HCT116 (cell line): ENCODE data around the gene XYLT1. TPM values are rescaled to one million over a fixed set of nuclear protein-coding genes. Genes with fewer than 3 reads are reported as not detected.

Source experiments
- ATAC-seq: fragments of 200-7000 bp; cut with Tn5 transposase; 2 replicates; pipeline ENCODE4 v1.9.1; 2020; ENCODE audit warnings: mild to moderate bottlenecking, moderate library complexity
- BruUV-seq: library from RNA; stranded (reverse); fragments of 400-500 nt; replicated peaks from 2 replicates; lab custom pipeline; 2021; lab: Mats Ljungman, UMichigan
- CTCF ChIA-PET: fragments of 300-600 bp; sonication (Branson Sonifier 250); formaldehyde crosslinking; loops from one replicate; lab custom pipeline; 2021; ENCODE audit warnings: antibody characterized with exemption; lab: Charles Lee
- POLR2A ChIA-PET: fragments of 300-600, 350-600 bp; sonication (Branson Sonifier 250); formaldehyde crosslinking; loops from one replicate; lab custom pipeline; 2021; ENCODE audit warnings: antibody characterized with exemption; lab: Charles Lee
- RAD21 ChIA-PET, 2 experiments: fragments of 300-600 bp; sonication (Branson Sonifier 250); formaldehyde crosslinking; loops; one replicate each; lab custom pipeline; 2023; ENCODE audit warnings: low total read pairs in 2 of 2; ENCODE audit not compliant: uncharacterized antibody in 2 of 2, unreplicated experiment in 2 of 2, low non-redundant PET in 1 of 2; lab: Charles Lee
- DNase-seq: peaks from one replicate; pipeline ENCODE4 v3.0.0-alpha.2; 2010; ENCODE audit warnings: low read depth, low spot score
- H2AFZ ChIP-seq: fragments of 200-600 bp; shearing (Covaris generic), sonication (generic); 2 replicates; pipeline ENCODE4 v1.6.1; 2017; ENCODE audit warnings: low read depth, mixed run types, mixed read lengths, antibody characterized with exemption, low read length; ENCODE audit not compliant: poor library complexity, severe bottlenecking
- H3K27ac ChIP-seq: 2 replicates; pipeline ENCODE4 v1.5.1; 2012; ENCODE audit warnings: low read depth, low read length
- H3K27me3 ChIP-seq: fragments of 200-600 bp; sonication (generic); 2 replicates; pipeline ENCODE4 v1.6.1; 2016; ENCODE audit warnings: mixed run types, low read length, mixed read lengths; ENCODE audit not compliant: insufficient read depth
- H3K36me3 ChIP-seq, 2 experiments: fragments of 200-500 bp in 1 of 2; fragments of 200-600 bp in 1 of 2; sonication (Bioruptor generic) in 1 of 2; sonication (generic) in 1 of 2; 2 replicates each; pipeline versions ENCODE4 v1.5.1 to v1.6.1; 2014 to 2016; ENCODE audit warnings: low read length in 2 of 2, inconsistent platforms in 1 of 2, mixed read lengths in 1 of 2, mixed run types in 1 of 2; ENCODE audit not compliant: insufficient read depth in 2 of 2, control insufficient read depth in 1 of 2
- H3K4me1 ChIP-seq, 2 experiments: fragments of 200-600 bp in 1 of 2; sonication (generic) in 1 of 2; 2 replicates each; pipeline versions ENCODE4 v1.5.1 to v1.6.1; 2012 to 2017; ENCODE audit warnings: low read length in 2 of 2, inconsistent platforms in 1 of 2, mild to moderate bottlenecking in 1 of 2, mixed read lengths in 1 of 2, mixed run types in 1 of 2, moderate library complexity in 1 of 2; ENCODE audit not compliant: insufficient read depth in 2 of 2, control insufficient read depth in 1 of 2
- H3K4me2 ChIP-seq: fragments of 200-600 bp; sonication (generic); 2 replicates; pipeline ENCODE4 v1.6.1; 2017; ENCODE audit warnings: mixed run types, low read length, mixed read lengths
- H3K4me3 ChIP-seq, 2 experiments: fragments of 200-600 bp in 1 of 2; sonication (generic) in 1 of 2; replicated peaks in 1 of 2; 2 replicates each; pipeline ENCODE4 v1.5.1; 2011 to 2016; ENCODE audit warnings: low read length in 2 of 2, control low read depth in 1 of 2, low read depth in 1 of 2, mild to moderate bottlenecking in 1 of 2, mixed read lengths in 1 of 2, mixed run types in 1 of 2
- H3K79me2 ChIP-seq: fragments of 200-600 bp; sonication (generic); 2 replicates; pipeline ENCODE4 v1.6.1; 2017; ENCODE audit warnings: mild to moderate bottlenecking, mixed run types, low read length, moderate library complexity, mixed read lengths; ENCODE audit not compliant: insufficient read depth
- H3K9ac ChIP-seq: fragments of 200-600 bp; sonication (generic); 2 replicates; pipeline ENCODE4 v1.6.1; 2016; ENCODE audit warnings: low read length, mixed read lengths
- H3K9me2 ChIP-seq: fragments of 200-600 bp; sonication (generic), shearing (Covaris generic); 2 replicates; pipeline ENCODE4 v1.6.1; 2017; ENCODE audit warnings: mixed run types, mild to moderate bottlenecking, moderate library complexity; ENCODE audit not compliant: insufficient read depth
- H3K9me3 ChIP-seq, 2 experiments: fragments of 200-500 bp in 1 of 2; fragments of 200-600 bp in 1 of 2; sonication (Bioruptor generic) in 1 of 2; sonication (generic) in 1 of 2; 2 replicates each; pipeline ENCODE4 v1.6.1; 2014 to 2017; ENCODE audit warnings: low read length in 2 of 2, mixed read lengths in 2 of 2, inconsistent platforms in 1 of 2, low read depth in 1 of 2, mild to moderate bottlenecking in 1 of 2, mixed run types in 1 of 2, moderate library complexity in 1 of 2; ENCODE audit not compliant: control insufficient read depth in 1 of 2, insufficient read depth in 1 of 2
- H4K20me1 ChIP-seq: fragments of 200-600 bp; sonication (generic), shearing (Covaris generic); 2 replicates; pipeline ENCODE4 v1.6.1; 2017; ENCODE audit warnings: mixed run types, mild to moderate bottlenecking, moderate library complexity; ENCODE audit not compliant: insufficient read depth
- CBX3 ChIP-seq: IDR thresholded peaks from 2 replicates; pipeline ENCODE4 v1.6.1; 2012; ENCODE audit warnings: low read depth
- CEBPB ChIP-seq: IDR thresholded peaks from 2 replicates; pipeline ENCODE4 v1.6.1; 2012; ENCODE audit warnings: low read depth
- ELF1 ChIP-seq: IDR thresholded peaks from 2 replicates; pipeline ENCODE4 v1.6.1; 2012; ENCODE audit warnings: low read depth, borderline replicate concordance
- EZH2 ChIP-seq: fragments of 200-600 bp; sonication (generic); IDR thresholded peaks from 2 replicates; pipeline ENCODE4 v1.6.1; 2017; ENCODE audit warnings: antibody characterized with exemption, mixed run types
- EZH2phosphoT487 ChIP-seq: fragments of 200-600 bp; IDR thresholded peaks from 2 replicates; pipeline ENCODE4 v1.6.1; 2018; ENCODE audit warnings: antibody characterized with exemption, borderline replicate concordance
- MAX ChIP-seq: IDR thresholded peaks from 2 replicates; pipeline ENCODE4 v1.6.1; 2012
- POLR2A ChIP-seq: IDR thresholded peaks from 2 replicates; pipeline ENCODE4 v1.7.0; 2011; ENCODE audit warnings: borderline replicate concordance; ENCODE audit not compliant: insufficient read depth, insufficient read length; ENCODE audit errors: extremely low read depth
- REST ChIP-seq: IDR thresholded peaks from 2 replicates; pipeline ENCODE4 v1.6.1; 2012; ENCODE audit warnings: low read depth
- SP1 ChIP-seq: IDR thresholded peaks from 2 replicates; pipeline ENCODE4 v1.6.1; 2012; ENCODE audit warnings: low read depth
- YY1 ChIP-seq: IDR thresholded peaks from 2 replicates; pipeline ENCODE4 v1.6.1; 2011; ENCODE audit warnings: low read length, low read depth, moderate library complexity, mild to moderate bottlenecking; ENCODE audit not compliant: insufficient replicate concordance; ENCODE audit errors: extremely low read depth
- ZFX ChIP-seq: fragments of 450-650 bp; IDR thresholded peaks from 2 replicates; pipeline ENCODE4 v1.6.1; 2017
- intact Hi-C: fragments of 100-400 bp; cut with micrococcal nuclease; formaldehyde crosslinking; loops from 2 replicates; pipeline ENCODE4 v1.10.0; 2022
- total RNA-seq: library from RNA; stranded (reverse); gene quantifications from one replicate; pipeline ENCODE4 v1.2.1, GENCODE V29; 2021; ENCODE audit not compliant: unreplicated experiment
- TF ChIP-seq, protein P1 (sequence below): IDR thresholded peaks from 2 replicates; pipeline ENCODE4 v1.6.1; 2012

The XYLT1 gene
- total RNA-seq, 1 experiment from 2014 or later: 4.5 TPM

GRCh38 chr16:17348826-17349225 is 121.9 kb downstream of the XYLT1 start:
- Histone ChIP-seq H3K36me3 (no peaks in the 10 kb centered on the region), H3K4me1 (no peaks in the 10 kb centered on the region), H3K79me2 (no peaks in the 10 kb centered on the region), H3K9me2 (no peaks in the 10 kb centered on the region), H3K4me3 (no peak overlapping the region), H3K27me3 (no peaks in the 10 kb centered on the region), H3K9me3 (no peaks in the 10 kb centered on the region), H2AFZ (no peak overlapping the region), H4K20me1 (no peaks in the 10 kb centered on the region), H3K9ac (no peak overlapping the region), H3K27ac (no peak overlapping the region), H3K4me2 (no peak overlapping the region)
- intact Hi-C loops: no loop called here
- ChIA-PET CTCF (no interaction called here), POLR2A (no interaction called here), RAD21 (no interaction called here)
- TF ChIP-seq CEBPB (no peak), EZH2 (no peak), ZFX (no peak), ELF1 (no peak), POLR2A (no peak), CBX3 (no peak), YY1 (no peak), MAX (no peak), REST (no peak), EZH2phosphoT487 (no peak), SP1 (no peak)
- TF ChIP-seq, protein P1, sequence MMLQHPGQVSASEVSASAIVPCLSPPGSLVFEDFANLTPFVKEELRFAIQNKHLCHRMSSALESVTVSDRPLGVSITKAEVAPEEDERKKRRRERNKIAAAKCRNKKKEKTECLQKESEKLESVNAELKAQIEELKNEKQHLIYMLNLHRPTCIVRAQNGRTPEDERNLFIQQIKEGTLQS: no peak
- ATAC-seq (no peak), DNase-seq (no peak)
- no TSS peak for BruUV-seq
